ENCODE results near the gene LAMB4. TPM values are rescaled to one million over a fixed set of nuclear protein-coding genes. Genes with fewer than 3 reads are reported as not detected.

Gene LAMB4
- total and polyA plus RNA-seq, 2 experiments from 2014 or later = 0.16 TPM; not detected in 1

DNA sequence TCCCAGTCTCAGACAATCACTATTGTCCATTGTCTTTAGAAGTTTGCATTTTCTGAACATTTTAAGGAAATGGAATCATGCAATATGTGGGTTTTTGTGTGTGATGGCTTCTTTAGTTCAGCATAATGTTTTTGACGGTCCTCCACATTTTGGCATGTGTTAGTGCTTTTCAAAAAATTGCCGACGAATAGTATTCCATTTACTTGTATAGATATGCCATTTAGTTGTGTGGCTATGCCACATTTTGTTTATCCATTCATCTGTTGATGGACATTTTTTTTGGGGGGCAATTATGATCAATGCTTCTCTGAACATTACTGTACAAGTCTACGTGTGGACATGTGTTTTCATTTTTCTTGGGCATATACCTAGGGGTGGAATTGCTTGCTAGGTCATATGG, 12.0 kb upstream of the LAMB4 start:
- no peaks in the 10 kb centered on the region for H3K9me3 ChIP-seq (ENCODE audit: low read depth)
- H3K4me2 ChIP-seq (ENCODE audit: unreplicated experiment) = no peak overlapping the region
- H3K4me3 ChIP-seq = no peak overlapping the region
- no peaks in the 10 kb centered on the region for H3F3A ChIP-seq (ENCODE audit: insufficient read depth)
- no peaks in the 10 kb centered on the region for H3K27me3 ChIP-seq (replicated peaks; ENCODE audit: insufficient read depth)
- in situ Hi-C loops (cut with MboI) = loop anchor here (25.0 kb wide), 1 partner anchor 405 kb away; the partner anchor contains the start of gene CBLL1
- 96 to 98% methylated on average over 4 of the region's 4 CpGs for WGBS, 2 experiments (ENCODE audit: low coverage in 1 of 2, low lambda C conversion rate in 2 of 2, missing lambda C conversion rate in 2 of 2)
- no peaks in the 10 kb centered on the region for H3K79me2 ChIP-seq (ENCODE audit: insufficient read depth)
- TF ChIP-seq EZH2phosphoT487 (IDR thresholded peaks at IDR 0.05; ENCODE audit: insufficient read depth, low read depth) (no peak), EZH2 (IDR thresholded peaks at IDR 0.05; ENCODE audit: insufficient read depth, poor library complexity, severe bottlenecking) (no peak)
- H3K4me1 ChIP-seq (ENCODE audit: insufficient read depth) = no peaks in the 10 kb centered on the region
- H2AFZ ChIP-seq = no peak overlapping the region
- no peaks in the 10 kb centered on the region for H3K9me2 ChIP-seq (ENCODE audit: insufficient read depth)
- H3K27ac ChIP-seq = no peak overlapping the region
- H3K9ac ChIP-seq = no peak overlapping the region
- DNase-seq = no peak
- H4K20me1 ChIP-seq (ENCODE audit: insufficient read depth) = no peaks in the 10 kb centered on the region
- H3K36me3 ChIP-seq (ENCODE audit: low read depth) = no peaks in the 10 kb centered on the region

DNA sequence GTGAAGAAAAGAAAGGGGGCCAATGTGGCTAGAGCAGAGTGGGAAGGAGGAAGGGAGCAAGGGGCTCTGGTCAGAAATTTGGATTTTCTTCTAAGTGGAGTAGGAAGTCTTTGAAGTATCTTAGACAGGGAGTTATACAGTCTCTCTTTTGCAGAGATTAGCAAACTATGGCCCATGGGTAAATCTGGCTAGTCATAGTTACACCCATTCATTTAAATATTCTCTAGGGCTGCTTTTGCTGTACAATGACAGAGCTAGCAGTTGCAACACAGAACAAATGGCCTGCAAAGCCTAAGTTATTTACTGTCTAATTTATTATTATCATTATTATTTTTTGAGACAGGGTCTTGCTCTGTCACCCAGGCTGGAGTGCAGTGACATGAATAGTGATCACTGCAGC, 10.5 kb upstream of the LAMB4 start:
- in situ Hi-C loops (cut with MboI) = loop anchor here (25.0 kb wide), 1 partner anchor 403 kb away; the partner anchor contains the start of gene CBLL1
- Histone ChIP-seq H3F3A (ENCODE audit: insufficient read depth) (no peaks in the 10 kb centered on the region), H3K27me3 (replicated peaks; ENCODE audit: insufficient read depth) (no peaks in the 10 kb centered on the region), H2AFZ (no peak overlapping the region), H3K4me3 (no peak overlapping the region), H3K9ac (no peak overlapping the region), H3K79me2 (ENCODE audit: insufficient read depth) (no peaks in the 10 kb centered on the region), H4K20me1 (ENCODE audit: insufficient read depth) (no peaks in the 10 kb centered on the region), H3K9me3 (ENCODE audit: low read depth) (no peaks in the 10 kb centered on the region), H3K9me2 (ENCODE audit: insufficient read depth) (no peaks in the 10 kb centered on the region), H3K4me2 (ENCODE audit: unreplicated experiment) (no peak overlapping the region), H3K4me1 (ENCODE audit: insufficient read depth) (no peaks in the 10 kb centered on the region), H3K27ac (no peak overlapping the region), H3K36me3 (ENCODE audit: low read depth) (no peaks in the 10 kb centered on the region)
- TF ChIP-seq EZH2phosphoT487 (IDR thresholded peaks at IDR 0.05; ENCODE audit: insufficient read depth, low read depth) = no peak
- TF ChIP-seq EZH2 (IDR thresholded peaks at IDR 0.05; ENCODE audit: insufficient read depth, poor library complexity, severe bottlenecking) = no peak
- DNase-seq = no peak

DNA sequence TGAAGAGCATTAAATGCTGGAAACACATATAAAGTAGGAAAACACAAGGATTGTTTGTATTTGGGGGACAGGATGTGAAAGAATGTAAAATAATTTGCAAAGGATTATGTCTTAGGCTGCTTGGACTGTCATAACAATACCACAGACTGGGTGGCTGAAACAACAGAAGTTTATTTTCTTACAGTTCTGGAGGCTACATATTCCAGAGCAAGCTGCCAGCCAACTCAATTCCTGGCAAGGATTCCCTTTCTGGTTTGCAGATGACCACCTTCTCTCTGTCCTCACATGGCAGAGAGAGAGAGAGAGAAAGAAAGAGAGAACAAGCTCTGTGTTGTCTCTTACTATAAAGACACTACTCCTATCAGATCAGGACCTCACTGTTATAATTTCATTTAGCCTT, 8.8 kb upstream of the LAMB4 start:
- no peak overlapping the region for H3K4me3 ChIP-seq
- no peaks in the 10 kb centered on the region for H3K27me3 ChIP-seq (replicated peaks; ENCODE audit: insufficient read depth)
- H3K27ac ChIP-seq = no peak overlapping the region
- H3K4me1 ChIP-seq (ENCODE audit: insufficient read depth) = no peaks in the 10 kb centered on the region
- no peak overlapping the region for H2AFZ ChIP-seq
- in situ Hi-C loops (cut with MboI) = loop anchor here (25.0 kb wide), 1 partner anchor 402 kb away; the partner anchor contains the start of gene CBLL1
- H3K79me2 ChIP-seq (ENCODE audit: insufficient read depth) = no peaks in the 10 kb centered on the region
- TF ChIP-seq EZH2phosphoT487 (IDR thresholded peaks at IDR 0.05; ENCODE audit: insufficient read depth, low read depth) (no peak), EZH2 (IDR thresholded peaks at IDR 0.05; ENCODE audit: insufficient read depth, poor library complexity, severe bottlenecking) (no peak)
- no peaks in the 10 kb centered on the region for H3K9me2 ChIP-seq (ENCODE audit: insufficient read depth)
- no peaks in the 10 kb centered on the region for H3K36me3 ChIP-seq (ENCODE audit: low read depth)
- DNase-seq = no peak
- H3K9ac ChIP-seq = no peak overlapping the region
- H4K20me1 ChIP-seq (ENCODE audit: insufficient read depth) = no peaks in the 10 kb centered on the region
- no peaks in the 10 kb centered on the region for H3K9me3 ChIP-seq (ENCODE audit: low read depth)
- no peaks in the 10 kb centered on the region for H3F3A ChIP-seq (ENCODE audit: insufficient read depth)
- H3K4me2 ChIP-seq (ENCODE audit: unreplicated experiment) = no peak overlapping the region

DNA sequence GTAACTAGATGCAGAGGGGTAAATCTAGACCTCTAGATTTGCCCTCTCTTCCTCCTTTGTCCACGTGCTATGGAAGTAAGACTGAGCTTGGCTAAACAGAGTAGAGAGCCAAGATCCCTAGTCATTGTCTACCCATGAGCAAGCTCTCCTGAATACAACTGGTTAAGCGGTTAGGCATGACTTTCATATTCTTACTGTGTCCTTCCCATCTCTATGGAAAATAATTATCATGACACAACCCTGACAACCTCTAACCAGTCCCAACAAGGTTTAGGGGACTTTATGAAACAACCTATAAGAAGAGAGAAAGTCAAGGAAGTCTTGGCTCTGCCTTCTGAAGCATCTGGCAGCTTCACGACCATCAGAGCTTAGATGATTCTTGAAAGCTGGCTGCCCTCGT, 7.8 kb upstream of the LAMB4 start:
- H3K9me3 ChIP-seq (ENCODE audit: low read depth) = no peaks in the 10 kb centered on the region
- 31 to 39% methylated on average over 4 of the region's 4 CpGs for WGBS, 2 experiments (ENCODE audit: low coverage in 1 of 2, low lambda C conversion rate in 2 of 2, missing lambda C conversion rate in 2 of 2)
- H3K27ac ChIP-seq = no peak overlapping the region
- in situ Hi-C loops (cut with MboI) = loop anchor here (25.0 kb wide), 1 partner anchor 401 kb away; the partner anchor contains the start of gene CBLL1
- H3K9me2 ChIP-seq (ENCODE audit: insufficient read depth) = no peaks in the 10 kb centered on the region
- H3F3A ChIP-seq (ENCODE audit: insufficient read depth) = no peaks in the 10 kb centered on the region
- H3K4me2 ChIP-seq (ENCODE audit: unreplicated experiment) = no peak overlapping the region
- H3K36me3 ChIP-seq (ENCODE audit: low read depth) = no peaks in the 10 kb centered on the region
- TF ChIP-seq EZH2 (IDR thresholded peaks at IDR 0.05; ENCODE audit: insufficient read depth, poor library complexity, severe bottlenecking) (no peak), EZH2phosphoT487 (IDR thresholded peaks at IDR 0.05; ENCODE audit: insufficient read depth, low read depth) (no peak)
- no peaks in the 10 kb centered on the region for H3K27me3 ChIP-seq (replicated peaks; ENCODE audit: insufficient read depth)
- H4K20me1 ChIP-seq (ENCODE audit: insufficient read depth) = no peaks in the 10 kb centered on the region
- no peaks in the 10 kb centered on the region for H3K4me1 ChIP-seq (ENCODE audit: insufficient read depth)
- no peaks in the 10 kb centered on the region for H3K79me2 ChIP-seq (ENCODE audit: insufficient read depth)
- H3K9ac ChIP-seq = no peak overlapping the region
- no peak overlapping the region for H3K4me3 ChIP-seq
- DNase-seq = no peak
- no peak overlapping the region for H2AFZ ChIP-seq

DNA sequence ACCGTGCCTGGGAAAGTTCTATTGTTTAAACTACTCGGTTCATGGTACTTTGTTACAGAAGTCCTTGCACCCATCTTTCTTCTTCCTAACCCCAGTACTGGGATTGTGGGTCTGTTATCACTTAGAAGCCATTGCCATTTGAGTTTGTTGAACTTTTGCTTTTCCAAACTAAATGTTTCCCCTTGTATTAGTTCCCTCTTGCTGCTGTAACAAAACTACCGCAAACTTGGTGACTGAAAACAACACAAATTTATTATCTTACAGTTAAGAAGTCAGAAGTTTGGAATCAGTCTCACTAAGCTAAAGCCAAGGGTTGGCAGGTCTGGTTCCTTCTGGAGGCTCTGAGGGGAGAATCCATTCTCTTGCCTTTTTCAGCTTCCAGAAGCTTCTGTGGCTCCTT, 6.9 kb upstream of the LAMB4 start:
- Histone ChIP-seq H3K9ac (no peak overlapping the region), H3K27ac (no peak overlapping the region), H3K79me2 (ENCODE audit: insufficient read depth) (no peaks in the 10 kb centered on the region), H4K20me1 (ENCODE audit: insufficient read depth) (no peaks in the 10 kb centered on the region), H3K4me2 (ENCODE audit: unreplicated experiment) (no peak overlapping the region), H3K4me1 (ENCODE audit: insufficient read depth) (no peaks in the 10 kb centered on the region), H3K4me3 (no peak overlapping the region), H2AFZ (no peak overlapping the region), H3K27me3 (replicated peaks; ENCODE audit: insufficient read depth) (no peaks in the 10 kb centered on the region), H3K9me3 (ENCODE audit: low read depth) (no peaks in the 10 kb centered on the region), H3K9me2 (ENCODE audit: insufficient read depth) (no peaks in the 10 kb centered on the region), H3K36me3 (ENCODE audit: low read depth) (no peaks in the 10 kb centered on the region), H3F3A (ENCODE audit: insufficient read depth) (no peaks in the 10 kb centered on the region)
- WGBS, 2 experiments (ENCODE audit: low coverage in 1 of 2, low lambda C conversion rate in 2 of 2, missing lambda C conversion rate in 2 of 2) = 93 to 96% methylated on average over 3 of the region's 3 CpGs
- DNase-seq = no peak
- in situ Hi-C loops (cut with MboI) = loop anchor here (25.0 kb wide), 1 partner anchor 400 kb away; the partner anchor contains the start of gene CBLL1
- TF ChIP-seq EZH2 (IDR thresholded peaks at IDR 0.05; ENCODE audit: insufficient read depth, poor library complexity, severe bottlenecking) (no peak), EZH2phosphoT487 (IDR thresholded peaks at IDR 0.05; ENCODE audit: insufficient read depth, low read depth) (no peak)

Data from GM23248 (cell line).